Tibial nerve (tissue), 4 donors: ENCODE data around the gene SECISBP2L. TPM values are rescaled to one million over a fixed set of nuclear protein-coding genes. Genes with fewer than 3 reads are reported as not detected.

Source experiments
- small RNA-seq: library from RNA; depleted of rRNA; stranded (forward); fragments of <200 nt; gene quantifications from one replicate; pipeline ENCODE3, GENCODE V24; 2016
- total RNA-seq, 4 donors: library from RNA; depleted of rRNA; stranded (reverse); fragments of >200 nt; gene quantifications; one replicate each; pipeline ENCODE4 v1.1.0, GENCODE V29; 2016

SECISBP2L gene
- total RNA-seq, 4 donors from 2014 or later, result 178 to 324 (median 283) TPM

Small RNA genes within 50 kb of the gene (small RNA-seq; reads per million reads assigned to genes)
- gene RF00019, result not detected

Other genes with a start within 250 kb of the SECISBP2L start
- 10 to 100 TPM in 3 of 4 donors, 1 to 10 TPM in 1; 9.2 to 12.5 (median 11.2) TPM for gene CEP152, start 235.4 kb downstream of the SECISBP2L start, total RNA-seq
- gene EID1, start 168.3 kb downstream of the SECISBP2L start, total RNA-seq, result 100 to 1,000 TPM; 242 to 458 (median 311) TPM
- gene SHC4, start 82.5 kb downstream of the SECISBP2L start, total RNA-seq, result 10 to 100 TPM; 36.9 to 71.7 (median 47.5) TPM
- 10 to 100 TPM; 57.1 to 88.5 (median 67.7) TPM for gene COPS2, start 109.2 kb upstream of the SECISBP2L start, total RNA-seq
- gene GALK2, start 123.8 kb upstream of the SECISBP2L start, total RNA-seq, result 10 to 100 TPM; 34.5 to 56.6 (median 47.4) TPM